GM12872 (cell line): ENCODE data around the gene PRIMA1.

Experiments
- CTCF ChIP-seq: IDR thresholded peaks from 3 replicates; pipeline ENCODE4 v1.5.1; 2011; ENCODE audit warnings: low read depth, mild to moderate bottlenecking, low read length, moderate library complexity; ENCODE audit not compliant: insufficient read depth

The PRIMA1 gene

GRCh38 chr14:93824518-93825234 lies 36.4 kb upstream of the PRIMA1 start:
- 0 out of 3 replicates have a peak, but pooled peaks have one; percentile 8 for TF ChIP-seq CTCF

GRCh38 chr14:93824076-93824475 lies 35.8 kb upstream of the PRIMA1 start:
- no peak for TF ChIP-seq CTCF

GRCh38 chr14:93821051-93821450 lies 32.8 kb upstream of the PRIMA1 start:
- no peak for TF ChIP-seq CTCF

- TF ChIP-seq CTCF, result no peak
Measured at GRCh38 chr14:93818857-93819256, 30.6 kb upstream of the PRIMA1 start.

- no peak for TF ChIP-seq CTCF
Measured at GRCh38 chr14:93811676-93812075, 23.4 kb upstream of the PRIMA1 start.

GRCh38 chr14:93811020-93811419 lies 22.7 kb upstream of the PRIMA1 start:
- no peak for TF ChIP-seq CTCF

GRCh38 chr14:93804654-93805053 lies 16.4 kb upstream of the PRIMA1 start:
- TF ChIP-seq CTCF, result peak; percentile 51
